ENCODE measurements around the gene DOK3. TPM values are rescaled to one million over a fixed set of nuclear protein-coding genes. Genes with fewer than 3 reads are reported as not detected.

DOK3 gene
- total and polyA plus RNA-seq, 4 donors, result 3.4 to 15.8 (median 8.9) TPM

DNA sequence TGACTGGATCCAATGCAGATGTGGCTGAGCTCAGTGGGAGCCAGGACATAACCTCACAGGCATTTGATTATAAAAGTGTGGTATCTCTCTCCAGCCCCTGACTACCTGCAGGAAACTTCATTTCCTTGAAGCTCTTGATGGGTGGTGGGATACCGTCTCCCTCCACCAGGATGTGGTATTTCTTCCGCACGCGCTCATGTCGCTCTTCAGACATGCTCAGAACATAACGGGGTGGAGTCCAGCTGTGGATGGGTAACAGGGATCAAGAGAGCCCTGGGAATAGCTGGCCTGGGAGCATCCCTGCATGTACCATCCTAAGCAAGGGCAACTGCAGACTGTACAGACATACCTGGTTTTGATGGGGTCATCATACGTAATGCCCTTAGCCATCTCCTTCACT, 6.0 kb upstream of the DOK3 start:
- H3K4me3 ChIP-seq (ENCODE audit: low read depth, low read length), result peak overlapping the region; percentile 94
- H3K27me3 ChIP-seq (ENCODE audit: control insufficient read depth, insufficient read depth, low read length), result no peaks in the 10 kb centered on the region
- no peak for DNase-seq (ENCODE audit: low read depth in 4 of 6, low spot score in 6 of 6)
- no peak overlapping the region for H3K27ac ChIP-seq (ENCODE audit: low read depth, low read length)
- H3K36me3 ChIP-seq (ENCODE audit: control insufficient read depth, insufficient read depth, low read length), result peaks cover 70% of the 10 kb centered on the region
- 97% methylated on average over 6 of the region's 7 CpGs for WGBS (ENCODE audit: insufficient coverage)
- no peaks in the 10 kb centered on the region for H3K9me3 ChIP-seq (ENCODE audit: control insufficient read depth, insufficient read depth, low read length)
- peaks cover 17% of the 10 kb centered on the region for H3K4me1 ChIP-seq (ENCODE audit: control insufficient read depth, insufficient read depth, low read length)

DNA sequence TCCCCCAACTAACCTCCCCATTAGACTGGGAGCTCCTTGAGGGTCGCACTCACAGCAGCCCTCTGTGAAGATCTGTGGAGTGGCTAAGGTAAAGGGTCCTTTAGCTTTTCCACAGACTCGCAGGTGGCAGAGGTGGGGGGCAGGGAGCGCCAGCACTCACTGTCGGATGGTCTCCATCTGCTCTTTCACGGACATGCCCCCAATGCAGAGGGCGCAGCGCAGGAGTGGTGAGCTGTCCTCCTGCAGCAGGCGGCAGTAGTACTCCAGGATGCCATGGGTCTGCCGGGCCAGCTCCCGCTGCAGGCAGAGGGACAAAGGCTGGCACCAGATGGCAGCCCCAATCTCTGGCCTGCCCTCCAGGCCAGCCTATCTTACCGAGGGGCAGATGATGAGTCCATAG, 4.9 kb upstream of the DOK3 start:
- 98% methylated on average over 11 of the region's 11 CpGs for WGBS (ENCODE audit: insufficient coverage)
- Histone ChIP-seq H3K4me1 (ENCODE audit: control insufficient read depth, insufficient read depth, low read length) (peaks cover 21% of the 10 kb centered on the region), H3K9me3 (ENCODE audit: control insufficient read depth, insufficient read depth, low read length) (no peaks in the 10 kb centered on the region), H3K4me3 (ENCODE audit: low read depth, low read length) (no peak overlapping the region), H3K27me3 (ENCODE audit: control insufficient read depth, insufficient read depth, low read length) (no peaks in the 10 kb centered on the region), H3K27ac (ENCODE audit: low read depth, low read length) (no peak overlapping the region), H3K36me3 (ENCODE audit: control insufficient read depth, insufficient read depth, low read length) (peaks cover 70% of the 10 kb centered on the region)
- no peak for DNase-seq (ENCODE audit: low read depth in 4 of 6, low spot score in 6 of 6)

DNA sequence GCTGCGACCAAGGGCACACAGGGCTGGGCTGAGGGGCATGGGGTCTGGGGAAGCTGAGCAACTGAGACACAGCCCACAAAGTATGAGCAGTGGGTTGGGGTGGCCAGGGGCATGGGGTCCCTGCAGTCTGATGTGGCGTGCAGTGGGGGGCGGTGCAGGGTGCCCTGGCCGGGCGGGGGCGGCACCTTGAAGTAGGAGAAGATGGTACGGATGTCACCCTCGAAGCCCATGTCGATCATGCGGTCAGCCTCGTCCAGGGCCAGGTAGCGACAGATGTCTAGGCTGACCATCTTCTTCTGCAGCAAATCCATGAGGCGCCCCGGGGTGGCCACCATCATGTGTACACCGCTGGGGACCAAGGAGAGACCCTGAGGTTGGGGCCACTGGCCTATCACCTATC, 3.9 kb upstream of the DOK3 start:
- WGBS (ENCODE audit: insufficient coverage), result 97% methylated on average over 15 of the region's 15 CpGs
- no peaks in the 10 kb centered on the region for H3K27me3 ChIP-seq (ENCODE audit: control insufficient read depth, insufficient read depth, low read length)

DNA sequence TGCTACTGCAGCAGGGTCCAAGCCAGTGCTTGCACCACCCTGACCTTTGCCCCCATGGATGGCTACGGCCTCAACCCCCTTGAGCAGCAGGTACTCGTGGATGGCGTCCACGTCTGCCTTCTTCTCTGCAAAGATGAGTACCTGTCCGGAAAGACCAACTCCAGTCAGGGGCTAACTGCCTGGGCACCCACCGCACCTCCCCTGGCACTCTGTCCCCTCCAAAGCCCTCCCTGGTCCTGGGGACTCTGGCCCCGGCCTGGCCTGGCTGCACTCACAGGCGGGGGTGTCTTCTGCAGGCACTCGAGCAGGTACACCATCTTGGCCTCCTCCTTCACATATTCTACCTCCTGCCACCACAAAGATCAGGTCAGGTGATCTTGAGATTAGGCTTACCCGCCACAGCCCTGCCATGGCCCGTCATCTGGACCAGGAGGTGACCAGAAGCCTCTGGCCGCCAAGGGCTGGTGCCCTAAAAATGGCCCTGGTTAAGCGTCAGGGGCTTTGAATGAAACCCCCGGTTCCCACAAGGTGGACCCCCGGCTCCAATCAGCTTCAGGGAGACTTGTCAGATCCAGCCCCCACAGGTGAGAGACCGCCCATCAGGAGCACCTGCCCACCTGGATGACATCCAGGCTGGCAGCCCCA, 3.2 kb upstream of the DOK3 start:
- Histone ChIP-seq H3K4me1 (ENCODE audit: control insufficient read depth, insufficient read depth, low read length) (peaks cover 25% of the 10 kb centered on the region), H3K9me3 (ENCODE audit: control insufficient read depth, insufficient read depth, low read length) (no peaks in the 10 kb centered on the region), H3K36me3 (ENCODE audit: control insufficient read depth, insufficient read depth, low read length) (peaks cover 82% of the 10 kb centered on the region), H3K4me3 (ENCODE audit: low read depth, low read length) (no peak overlapping the region), H3K27me3 (ENCODE audit: control insufficient read depth, insufficient read depth, low read length) (no peaks in the 10 kb centered on the region), H3K27ac (ENCODE audit: low read depth, low read length) (no peak overlapping the region)
- no peak for DNase-seq (ENCODE audit: low read depth in 4 of 6, low spot score in 6 of 6)
- 91% methylated on average over 16 of the region's 16 CpGs for WGBS (ENCODE audit: insufficient coverage)

More for the DNA sequence above, 3.9 kb upstream of the DOK3 start:
- Histone ChIP-seq H3K4me3 (ENCODE audit: low read depth, low read length) (no peak overlapping the region), H3K9me3 (ENCODE audit: control insufficient read depth, insufficient read depth, low read length) (no peaks in the 10 kb centered on the region), H3K27ac (ENCODE audit: low read depth, low read length) (no peak overlapping the region), H3K36me3 (ENCODE audit: control insufficient read depth, insufficient read depth, low read length) (peaks cover 76% of the 10 kb centered on the region), H3K4me1 (ENCODE audit: control insufficient read depth, insufficient read depth, low read length) (peaks cover 21% of the 10 kb centered on the region)
- DNase-seq (ENCODE audit: low read depth in 4 of 6, low spot score in 6 of 6), result no peak

DNA sequence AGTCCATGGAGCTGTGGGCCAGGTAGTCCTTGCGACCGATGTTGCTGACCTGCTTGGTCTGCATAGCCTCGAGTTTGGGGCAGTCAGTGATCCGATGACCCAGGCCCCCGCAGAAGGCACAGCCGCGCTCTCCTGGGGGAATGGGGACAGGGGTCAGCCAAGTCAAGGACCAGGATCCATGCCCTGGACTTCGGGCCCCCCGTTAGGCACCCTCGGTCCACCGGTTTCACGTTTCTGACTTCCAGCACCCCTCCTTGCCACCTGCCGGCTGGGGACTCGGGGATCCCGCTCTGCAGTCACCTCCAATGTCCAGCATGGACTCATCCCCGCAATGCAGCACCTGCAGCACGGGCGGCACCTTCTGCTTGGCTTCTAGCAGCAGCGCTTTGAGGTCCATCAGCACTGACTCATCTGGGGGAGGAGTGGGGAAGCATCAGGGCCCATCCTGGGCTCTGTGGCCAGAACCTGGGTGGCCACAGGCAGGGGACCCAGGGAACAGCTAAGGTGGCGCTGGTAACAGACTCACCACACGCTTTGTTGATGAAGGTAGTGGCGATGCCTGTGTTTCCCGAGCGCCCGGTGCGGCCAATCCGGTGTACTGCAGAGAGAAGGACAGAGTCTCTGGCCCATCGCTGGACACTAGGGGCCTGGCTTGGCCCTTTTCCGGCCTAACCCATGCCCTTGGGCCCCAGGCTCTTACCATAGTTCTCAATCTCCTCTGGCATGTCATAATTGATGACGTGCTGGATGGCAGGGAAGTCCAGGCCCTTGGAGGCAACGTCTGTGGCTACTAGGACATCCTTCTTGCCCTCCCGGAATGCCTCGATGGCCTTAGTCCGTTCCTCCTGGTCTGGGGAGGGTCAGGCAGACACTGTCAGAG, 2.4 kb upstream of the DOK3 start:
- no peaks in the 10 kb centered on the region for H3K27me3 ChIP-seq (ENCODE audit: control insufficient read depth, insufficient read depth, low read length)
- DNase-seq (ENCODE audit: low read depth in 4 of 6, low spot score in 6 of 6), result no peak
- WGBS (ENCODE audit: insufficient coverage), result 96% methylated on average over 34 of the region's 34 CpGs
- H3K4me1 ChIP-seq (ENCODE audit: control insufficient read depth, insufficient read depth, low read length), result peaks cover 20% of the 10 kb centered on the region
- H3K4me3 ChIP-seq (ENCODE audit: low read depth, low read length), result no peak overlapping the region
- H3K36me3 ChIP-seq (ENCODE audit: control insufficient read depth, insufficient read depth, low read length), result peaks cover 89% of the 10 kb centered on the region
- H3K27ac ChIP-seq (ENCODE audit: low read depth, low read length), result no peak overlapping the region
- no peaks in the 10 kb centered on the region for H3K9me3 ChIP-seq (ENCODE audit: control insufficient read depth, insufficient read depth, low read length)

DNA sequence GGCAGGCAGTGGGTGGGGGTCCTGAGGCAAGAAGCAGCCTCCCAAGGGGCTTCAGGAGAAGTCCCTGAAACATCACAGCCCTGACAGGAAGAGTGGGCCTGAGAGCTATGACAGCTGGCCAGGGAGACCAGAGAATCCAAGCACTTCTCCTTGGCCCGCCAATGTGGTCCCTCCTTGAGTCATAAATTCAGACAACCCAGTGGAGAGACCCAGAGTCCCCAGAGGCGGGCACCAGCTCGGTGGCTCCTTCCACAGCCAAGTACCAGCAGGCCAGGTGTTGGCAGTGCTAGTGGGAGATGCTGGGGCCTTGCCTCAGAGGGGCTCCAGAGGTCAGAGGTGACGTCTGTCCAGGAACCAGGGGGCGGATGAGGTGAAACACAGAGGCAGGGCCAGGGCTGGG, 1.6 kb upstream of the DOK3 start:
- WGBS (ENCODE audit: insufficient coverage), result 91% methylated on average over 5 of the region's 5 CpGs
- Histone ChIP-seq H3K27ac (ENCODE audit: low read depth, low read length) (no peak overlapping the region), H3K36me3 (ENCODE audit: control insufficient read depth, insufficient read depth, low read length) (peaks cover 89% of the 10 kb centered on the region)

DNA sequence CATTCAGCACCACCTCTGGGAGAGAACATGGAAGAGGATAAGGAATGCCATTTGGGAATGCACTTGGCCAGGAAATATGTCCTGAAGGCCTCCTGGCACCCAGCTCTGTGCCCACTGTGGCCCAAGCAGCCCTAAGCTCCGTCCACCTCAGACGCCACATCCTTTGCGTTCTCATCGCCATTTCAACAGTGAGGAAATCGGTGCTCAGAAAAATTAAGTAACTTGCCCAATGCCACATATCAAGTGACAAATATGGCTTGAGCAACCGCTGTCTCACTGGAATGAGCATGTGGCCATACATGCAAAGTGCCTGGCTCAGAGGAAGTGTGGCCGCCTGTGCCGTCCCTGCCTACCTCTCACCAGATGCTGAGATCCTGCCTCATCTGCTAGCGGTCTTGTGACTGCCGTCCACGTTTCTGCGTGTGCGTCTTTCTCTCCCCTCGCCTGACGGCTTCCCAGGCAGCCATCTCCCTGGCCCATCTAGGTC, 984 bp upstream of the DOK3 start:
- Histone ChIP-seq H3K27ac (ENCODE audit: low read depth, low read length) (no peak overlapping the region), H3K36me3 (ENCODE audit: control insufficient read depth, insufficient read depth, low read length) (peaks cover 84% of the 10 kb centered on the region)
- 96% methylated on average over 15 of the region's 15 CpGs for WGBS (ENCODE audit: insufficient coverage)

More for the DNA sequence above, 1.6 kb upstream of the DOK3 start:
- H3K9me3 ChIP-seq (ENCODE audit: control insufficient read depth, insufficient read depth, low read length), result no peaks in the 10 kb centered on the region
- peaks cover 18% of the 10 kb centered on the region for H3K4me1 ChIP-seq (ENCODE audit: control insufficient read depth, insufficient read depth, low read length)
- DNase-seq (ENCODE audit: low read depth in 4 of 6, low spot score in 6 of 6), result no peak
- H3K4me3 ChIP-seq (ENCODE audit: low read depth, low read length), result no peak overlapping the region
- no peaks in the 10 kb centered on the region for H3K27me3 ChIP-seq (ENCODE audit: control insufficient read depth, insufficient read depth, low read length)

DNA sequence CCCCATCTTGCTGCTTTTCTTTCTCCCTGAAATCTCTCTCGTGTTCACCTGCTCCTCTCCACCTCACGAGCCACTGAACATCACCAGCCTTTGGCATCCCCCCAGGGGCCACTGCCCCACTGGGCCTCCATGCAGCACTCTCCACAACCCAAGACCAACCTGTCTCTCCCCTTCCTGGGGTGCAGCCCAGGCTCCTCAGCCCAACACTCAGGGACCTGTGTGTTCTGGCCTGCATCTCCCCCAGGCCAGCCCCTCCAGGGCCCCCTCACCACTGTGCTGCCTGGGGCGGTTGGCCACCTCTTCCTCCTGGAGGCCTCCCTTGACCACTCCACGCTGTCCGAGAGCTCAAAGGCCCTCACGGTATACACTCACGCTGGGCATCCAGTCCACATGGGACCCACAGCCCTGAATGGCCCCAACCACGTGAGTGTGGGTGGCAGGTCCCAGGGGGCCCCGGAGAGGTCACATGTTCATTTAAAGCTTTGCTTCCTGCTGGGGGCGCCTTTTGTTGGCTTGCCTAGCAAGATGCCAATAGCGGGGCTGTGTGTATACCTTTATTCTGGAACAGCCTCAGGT, 453 bp upstream of the DOK3 start:
- Histone ChIP-seq H3K27me3 (ENCODE audit: control insufficient read depth, insufficient read depth, low read length) (no peaks in the 10 kb centered on the region), H3K4me1 (ENCODE audit: control insufficient read depth, insufficient read depth, low read length) (peaks cover 9% of the 10 kb centered on the region), H3K36me3 (ENCODE audit: control insufficient read depth, insufficient read depth, low read length) (peaks cover 82% of the 10 kb centered on the region), H3K4me3 (ENCODE audit: low read depth, low read length) (no peak overlapping the region), H3K27ac (ENCODE audit: low read depth, low read length) (no peak overlapping the region), H3K9me3 (ENCODE audit: control insufficient read depth, insufficient read depth, low read length) (no peaks in the 10 kb centered on the region)
- DNase-seq (ENCODE audit: low read depth in 4 of 6, low spot score in 6 of 6), result no peak
- 71% methylated on average over 11 of the region's 11 CpGs for WGBS (ENCODE audit: insufficient coverage)

More for the DNA sequence above, 984 bp upstream of the DOK3 start:
- Histone ChIP-seq H3K4me3 (ENCODE audit: low read depth, low read length) (no peak overlapping the region), H3K27me3 (ENCODE audit: control insufficient read depth, insufficient read depth, low read length) (no peaks in the 10 kb centered on the region), H3K4me1 (ENCODE audit: control insufficient read depth, insufficient read depth, low read length) (peaks cover 12% of the 10 kb centered on the region), H3K9me3 (ENCODE audit: control insufficient read depth, insufficient read depth, low read length) (no peaks in the 10 kb centered on the region)
- DNase-seq (ENCODE audit: low read depth in 4 of 6, low spot score in 6 of 6), result no peak

DNA sequence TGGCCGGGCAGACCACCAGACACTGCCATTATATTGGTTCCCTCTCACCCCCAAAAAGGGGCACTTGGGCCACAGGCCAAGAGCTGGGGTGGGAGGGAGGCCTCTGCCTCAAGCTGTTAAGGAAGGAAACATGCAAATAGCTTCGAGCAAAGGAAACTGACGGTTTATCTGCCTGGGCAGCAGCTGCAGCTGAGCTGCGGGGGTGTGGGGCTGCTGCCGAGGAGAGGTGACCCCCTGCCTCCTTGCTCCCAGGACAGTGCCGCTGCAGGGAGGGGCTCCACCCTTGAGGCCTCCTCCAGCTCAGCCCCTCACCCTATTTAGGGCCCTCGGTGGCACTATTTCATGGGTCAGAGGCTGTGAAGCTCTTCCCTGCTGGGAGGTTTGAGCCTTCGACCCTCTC, 789 bp downstream of the DOK3 start:
- Histone ChIP-seq H3K36me3 (ENCODE audit: control insufficient read depth, insufficient read depth, low read length) (peaks cover 82% of the 10 kb centered on the region), H3K4me1 (ENCODE audit: control insufficient read depth, insufficient read depth, low read length) (peaks cover 9% of the 10 kb centered on the region), H3K27me3 (ENCODE audit: control insufficient read depth, insufficient read depth, low read length) (no peaks in the 10 kb centered on the region), H3K4me3 (ENCODE audit: low read depth, low read length) (no peak overlapping the region), H3K9me3 (ENCODE audit: control insufficient read depth, insufficient read depth, low read length) (no peaks in the 10 kb centered on the region), H3K27ac (ENCODE audit: low read depth, low read length) (no peak overlapping the region)
- no peak for DNase-seq (ENCODE audit: low read depth in 4 of 6, low spot score in 6 of 6)
- 77% methylated on average over 7 of the region's 8 CpGs for WGBS (ENCODE audit: insufficient coverage)

Measured in spinal cord (tissue), 10 donors.